Heart left ventricle (tissue), 13 donors: Measurements from ENCODE around the gene RNF141.

Source experiments
- POLR2A ChIP-seq, 2 donors: fragments of 450-650 bp; IDR thresholded peaks; one replicate each; pipeline ENCODE4 v1.6.1; 2017; ENCODE audit warnings: antibody characterized with exemption in 2 of 2, mild to moderate bottlenecking in 2 of 2, moderate library complexity in 2 of 2
- TF ChIP-seq, protein P1 (sequence below), 12 donors: fragments of 200-600 bp; sonication (generic) in 4 of 12; IDR thresholded peaks; one replicate each; pipeline versions ENCODE4 v1.5.0 to v1.8.0; 2018 to 2022; ENCODE audit warnings: antibody characterized with exemption in 12 of 12, mild to moderate bottlenecking in 5 of 12
- donor health status: ischemic (EF 13 %, LVEDD 7.1; RV severe dilation, severe dysfunction).
- donor health status: DM: no; HTN: yes; CAD: no.
- donor health status: DM: no; HTN: no; CAD: no.
- donor health status: ischemic (EF 25% LVEDD 6.9; RV normal size, moderate dysfunction).
- donor health status: ischemic (EF 25% LVEDD 5.7; RV mildly dilated, moderate dysfunction).
- donor health status: ischemic (EF 35%, LVEDD 5.7; RV mildly dilated, moderate dysfunction).
- donor health status: nonischemic (EF 11% LVEDD 7.7; RV severe dilation, severe dysfunction).
- donor health status: DM: yes; HTN: yes; CAD: no.
- donor health status: PGD.
- donor health status: ischemic (EF 29% LVEDD 5.4; RV normal size, mild dysfunction).
- donor health status: nonischemic (EF 23%, LVEDD 6.1; RV moderate dilation, normal function).

DNA sequence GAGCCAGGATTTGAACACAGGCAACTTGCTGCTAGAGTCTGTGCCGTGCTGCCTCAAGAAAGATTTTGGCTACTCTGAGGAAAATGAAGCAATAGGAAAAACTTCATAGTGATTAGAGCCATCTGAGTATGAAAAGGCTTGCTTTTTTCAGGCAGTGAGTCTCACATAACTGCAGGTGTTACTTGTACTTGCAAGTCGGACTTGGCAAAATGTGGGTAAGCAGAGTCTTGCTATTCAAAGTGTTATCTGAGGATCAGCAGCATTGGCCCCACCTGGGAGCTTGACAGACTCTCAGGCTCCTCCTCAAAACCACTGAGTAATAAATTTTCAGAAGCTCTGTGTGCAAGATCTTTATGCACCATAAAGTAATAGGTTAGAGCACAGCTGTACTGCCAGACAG lies 18.1 kb downstream of the RNF141 start:
- TF ChIP-seq, protein P1, sequence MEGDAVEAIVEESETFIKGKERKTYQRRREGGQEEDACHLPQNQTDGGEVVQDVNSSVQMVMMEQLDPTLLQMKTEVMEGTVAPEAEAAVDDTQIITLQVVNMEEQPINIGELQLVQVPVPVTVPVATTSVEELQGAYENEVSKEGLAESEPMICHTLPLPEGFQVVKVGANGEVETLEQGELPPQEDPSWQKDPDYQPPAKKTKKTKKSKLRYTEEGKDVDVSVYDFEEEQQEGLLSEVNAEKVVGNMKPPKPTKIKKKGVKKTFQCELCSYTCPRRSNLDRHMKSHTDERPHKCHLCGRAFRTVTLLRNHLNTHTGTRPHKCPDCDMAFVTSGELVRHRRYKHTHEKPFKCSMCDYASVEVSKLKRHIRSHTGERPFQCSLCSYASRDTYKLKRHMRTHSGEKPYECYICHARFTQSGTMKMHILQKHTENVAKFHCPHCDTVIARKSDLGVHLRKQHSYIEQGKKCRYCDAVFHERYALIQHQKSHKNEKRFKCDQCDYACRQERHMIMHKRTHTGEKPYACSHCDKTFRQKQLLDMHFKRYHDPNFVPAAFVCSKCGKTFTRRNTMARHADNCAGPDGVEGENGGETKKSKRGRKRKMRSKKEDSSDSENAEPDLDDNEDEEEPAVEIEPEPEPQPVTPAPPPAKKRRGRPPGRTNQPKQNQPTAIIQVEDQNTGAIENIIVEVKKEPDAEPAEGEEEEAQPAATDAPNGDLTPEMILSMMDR (IDR thresholded peaks at IDR 0.05) = no peak
- no peak for TF ChIP-seq POLR2A (IDR thresholded peaks at IDR 0.05)
